A673 (cell line): Measurements from ENCODE around the gene PLCB4. TPM values are rescaled to one million over a fixed set of nuclear protein-coding genes. Genes with fewer than 3 reads are reported as not detected.
A peak's percentile ranks its signal among the peaks of the same experiment; 100 is the strongest.

Source experiments
- BruUV-seq: library from RNA; stranded (reverse); fragments of 400-500 nt; replicated peaks from 2 replicates; lab custom pipeline; 2021; lab: Mats Ljungman, UMichigan
- CTCF ChIA-PET: fragments of 300-600 bp; sonication (Branson Sonifier 250); formaldehyde crosslinking; loops from one replicate; lab custom pipeline; 2022; ENCODE audit warnings: antibody characterized with exemption; lab: Charles Lee
- POLR2A ChIA-PET: fragments of 300-600 bp; sonication (Branson Sonifier 250); formaldehyde crosslinking; loops from one replicate; lab custom pipeline; 2022; ENCODE audit warnings: antibody characterized with exemption; ENCODE audit not compliant: low non-redundant PET; lab: Charles Lee
- DNase-seq: peaks from one replicate; pipeline ENCODE4 v3.0.0-alpha.2; 2015; ENCODE audit warnings: low spot score
- H3K27ac ChIP-seq: fragments of 200-600 bp; sonication (generic); 2 replicates; pipeline ENCODE4 v1.5.1; 2016; ENCODE audit warnings: mixed run types, low read depth, mild to moderate bottlenecking, mixed read lengths, antibody characterized with exemption, low read length; ENCODE audit not compliant: poor library complexity, severe bottlenecking
- H3K27me3 ChIP-seq: fragments of 200-600 bp; sonication (generic); replicated peaks from 2 replicates; pipeline ENCODE4 v1.6.1; 2017; ENCODE audit warnings: mixed run types, low read depth, mild to moderate bottlenecking, mixed read lengths, antibody characterized with exemption, low read length; ENCODE audit not compliant: insufficient read depth, poor library complexity
- H3K36me3 ChIP-seq: fragments of 200-600 bp; sonication (generic); 2 replicates; pipeline ENCODE4 v1.6.1; 2016; ENCODE audit warnings: mixed run types, mild to moderate bottlenecking, mixed read lengths, antibody characterized with exemption, low read length; ENCODE audit not compliant: insufficient read depth, poor library complexity, severe bottlenecking
- H3K4me1 ChIP-seq: fragments of 200-600 bp; sonication (generic); 2 replicates; pipeline ENCODE4 v1.6.1; 2017; ENCODE audit warnings: mixed run types, mild to moderate bottlenecking, mixed read lengths, antibody characterized with exemption, low read length; ENCODE audit not compliant: insufficient read depth, poor library complexity, severe bottlenecking
- H3K4me3 ChIP-seq: fragments of 200-600 bp; sonication (generic); 2 replicates; pipeline ENCODE4 v1.5.1; 2016; ENCODE audit warnings: low read depth, mixed run types, mild to moderate bottlenecking, mixed read lengths, low read length; ENCODE audit not compliant: poor library complexity, severe bottlenecking
- H3K9me3 ChIP-seq: fragments of 200-600 bp; sonication (generic); 2 replicates; pipeline ENCODE4 v1.6.1; 2016; ENCODE audit warnings: mixed run types, low read depth, mild to moderate bottlenecking, mixed read lengths, antibody characterized with exemption, low read length; ENCODE audit not compliant: poor library complexity, severe bottlenecking
- CTCF ChIP-seq: fragments of 300-800, 200-600 bp; sonication (generic); conservative IDR thresholded peaks from 2 replicates; pipeline ENCODE4 v1.5.1; 2017; ENCODE audit warnings: low read depth, mild to moderate bottlenecking, antibody characterized with exemption, low read length, moderate library complexity, mixed read lengths
- EZH2 ChIP-seq: fragments of 200-600 bp; sonication (generic); IDR thresholded peaks from 2 replicates; pipeline ENCODE4 v1.6.1; 2017; ENCODE audit warnings: borderline replicate concordance, low read depth, mild to moderate bottlenecking, mixed read lengths, antibody characterized with exemption, low read length; ENCODE audit not compliant: poor library complexity, severe bottlenecking
- intact Hi-C: fragments of 100-400 bp; cut with micrococcal nuclease; formaldehyde crosslinking; loops from one replicate; pipeline ENCODE4 v1.10.0; 2022; ENCODE audit not compliant: unreplicated experiment
- total RNA-seq: library from RNA; stranded (reverse); gene quantifications from 2 replicates; pipeline ENCODE4 v1.2.3, GENCODE V29; 2021

PLCB4 gene
- total RNA-seq, 1 experiment from 2014 or later, result 6.2 TPM

GRCh38 chr20:9200620-9201019, 131.7 kb downstream of the PLCB4 start:
- Histone ChIP-seq H3K27me3 (no peaks in the 10 kb centered on the region), H3K36me3 (no peaks in the 10 kb centered on the region), H3K9me3 (no peaks in the 10 kb centered on the region), H3K4me1 (no peaks in the 10 kb centered on the region), H3K27ac (no peak overlapping the region), H3K4me3 (no peak overlapping the region)
- DNase-seq, result peak; percentile 4
- intact Hi-C loops, result no loop called here
- ChIA-PET CTCF (no interaction called here), POLR2A (no interaction called here)
- no peak for TF ChIP-seq EZH2
- no TSS peak for BruUV-seq

GRCh38 chr20:9202420-9203080, 133.7 kb downstream of the PLCB4 start:
- no peaks in the 10 kb centered on the region for H3K36me3 ChIP-seq
- intact Hi-C loops, result no loop called here
- no peak overlapping the region for H3K4me3 ChIP-seq
- no peaks in the 10 kb centered on the region for H3K4me1 ChIP-seq
- no peaks in the 10 kb centered on the region for H3K9me3 ChIP-seq
- no peaks in the 10 kb centered on the region for H3K27me3 ChIP-seq
- BruUV-seq, result no TSS peak
- ChIA-PET CTCF (no interaction called here), POLR2A (no interaction called here)
- no peak overlapping the region for H3K27ac ChIP-seq
- no peak for TF ChIP-seq EZH2
- no peak for TF ChIP-seq CTCF
- no peak for DNase-seq

GRCh38 chr20:9203081-9203447, 134.2 kb downstream of the PLCB4 start:
- Histone ChIP-seq H3K27me3 (no peaks in the 10 kb centered on the region), H3K9me3 (no peaks in the 10 kb centered on the region), H3K27ac (no peak overlapping the region), H3K36me3 (no peaks in the 10 kb centered on the region), H3K4me1 (no peaks in the 10 kb centered on the region), H3K4me3 (no peak overlapping the region)
- TF ChIP-seq EZH2 (no peak), CTCF (no peak)
- DNase-seq, result no peak
- CTCF ChIA-PET, result no interaction called here
- POLR2A ChIA-PET, result no interaction called here
- no TSS peak for BruUV-seq
- intact Hi-C loops, result no loop called here

DNA sequence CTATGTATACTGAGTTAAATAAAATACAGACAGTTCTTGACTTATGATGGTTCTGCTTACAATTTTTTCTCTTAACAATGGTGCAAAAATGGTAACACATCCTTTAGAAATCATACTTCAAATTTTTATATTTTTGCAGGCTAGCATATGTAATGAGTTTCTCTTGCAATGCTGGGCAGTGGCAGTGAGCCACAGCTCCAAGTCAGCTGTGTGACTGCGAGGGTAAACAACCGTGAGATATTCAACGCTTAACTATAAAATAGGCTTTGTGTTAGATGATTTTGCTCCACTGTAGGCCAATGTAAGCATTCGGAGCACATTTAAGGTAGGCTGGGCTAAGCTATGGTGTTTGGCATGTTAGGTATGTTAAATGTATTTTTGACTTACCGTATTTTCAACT, 136.1 kb downstream of the PLCB4 start:
- Histone ChIP-seq H3K27ac (no peak overlapping the region), H3K4me1 (no peaks in the 10 kb centered on the region), H3K27me3 (no peaks in the 10 kb centered on the region), H3K9me3 (no peaks in the 10 kb centered on the region), H3K4me3 (no peak overlapping the region), H3K36me3 (no peaks in the 10 kb centered on the region)
- POLR2A ChIA-PET, result no interaction called here
- CTCF ChIA-PET, result no interaction called here
- no peak for DNase-seq
- no peak for TF ChIP-seq CTCF
- TF ChIP-seq EZH2, result no peak
- intact Hi-C loops, result no loop called here
- BruUV-seq, result no TSS peak
